ENCODE results near the gene PPP2R5D.

- TF ChIP-seq CTCF (IDR thresholded peaks at IDR 0.05) (peak; percentile 37), ZFX (IDR thresholded peaks at IDR 0.05; ENCODE audit: borderline replicate concordance) (no peak)
Measured at GRCh38 chr6:42963855-42964605, 20.3 kb upstream of the PPP2R5D start.

Data from 22Rv1 (cell line).